Muscle of arm (tissue), 12 donors: Measurements from ENCODE around the gene COLEC12. TPM values are rescaled to one million over a fixed set of nuclear protein-coding genes. Genes with fewer than 3 reads are reported as not detected.
A peak's percentile ranks its signal among the peaks of the same experiment; 100 is the strongest.
"Not testable (repeated sequence)": the region's sequence is repeated elsewhere in the genome, so short reads cannot be mapped to it uniquely, and the experiment has no call there.

Source experiments
- DNase-seq: peaks from one replicate; pipeline ENCODE4 v3.0.0-alpha.2; 2013
- polyA plus RNA-seq, 12 donors: library from polyadenylated mRNA; unstranded; fragments of 120-200 nt; gene quantifications; one replicate each; pipeline ENCODE4 v1.2.1, GENCODE V29; 2013; ENCODE audit not compliant: insufficient read length in 12 of 12

The COLEC12 gene
- polyA plus RNA-seq, 12 donors = 32.2 to 101 (median 50.3) TPM; not detected in 1

DNA sequence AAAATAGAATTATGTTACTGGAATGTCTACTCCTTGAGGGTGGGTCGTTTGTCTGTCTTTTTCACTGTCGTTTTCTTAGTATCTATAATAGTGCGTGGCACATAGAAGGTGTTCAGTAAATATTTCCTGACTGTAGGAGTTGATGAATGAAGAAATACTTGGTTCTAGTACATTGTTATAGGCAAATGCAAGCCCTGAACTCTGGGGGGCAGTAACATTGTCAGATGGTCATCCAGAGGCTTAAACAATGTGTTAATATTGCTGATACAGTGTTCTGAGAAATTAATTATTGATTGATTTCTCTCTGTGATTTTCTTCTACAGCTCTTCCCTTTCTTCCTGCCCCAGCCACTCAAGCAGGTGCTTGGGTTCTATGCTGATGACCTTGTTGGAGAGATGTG is 208.2 kb downstream of the COLEC12 start:
- no peak for DNase-seq

- DNase-seq = not testable (repeated sequence)
Measured at GRCh38 chr18:289970-290369, 210.5 kb downstream of the COLEC12 start.

GRCh38 chr18:289026-289425 is 211.5 kb downstream of the COLEC12 start:
- DNase-seq = no peak

GRCh38 chr18:286515-287310 is 213.8 kb downstream of the COLEC12 start:
- no peak for DNase-seq

GRCh38 chr18:285817-286216 is 214.7 kb downstream of the COLEC12 start:
- no peak for DNase-seq

- DNase-seq = no peak
Measured at GRCh38 chr18:275486-275885, 225.0 kb downstream of the COLEC12 start.

DNA sequence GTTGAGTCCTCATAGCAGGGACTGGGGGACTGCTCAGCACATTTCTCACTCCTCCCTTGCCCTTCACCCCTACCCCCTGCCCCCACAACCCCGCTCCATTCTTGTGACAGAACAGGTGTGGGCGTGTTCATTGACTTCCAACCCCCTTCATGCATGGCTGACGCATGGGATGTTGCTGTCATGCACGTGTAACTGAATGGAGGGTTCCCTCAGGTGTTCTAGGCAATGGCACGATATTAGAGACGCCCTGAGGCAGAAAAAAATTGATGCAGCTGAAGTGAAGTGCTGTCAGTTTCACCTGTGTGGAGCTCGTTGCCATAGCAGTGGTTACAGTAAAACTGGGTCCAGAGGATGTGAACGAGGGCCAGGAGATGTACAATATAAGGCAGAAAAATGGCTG is 226.2 kb downstream of the COLEC12 start:
- no peak for DNase-seq

DNA sequence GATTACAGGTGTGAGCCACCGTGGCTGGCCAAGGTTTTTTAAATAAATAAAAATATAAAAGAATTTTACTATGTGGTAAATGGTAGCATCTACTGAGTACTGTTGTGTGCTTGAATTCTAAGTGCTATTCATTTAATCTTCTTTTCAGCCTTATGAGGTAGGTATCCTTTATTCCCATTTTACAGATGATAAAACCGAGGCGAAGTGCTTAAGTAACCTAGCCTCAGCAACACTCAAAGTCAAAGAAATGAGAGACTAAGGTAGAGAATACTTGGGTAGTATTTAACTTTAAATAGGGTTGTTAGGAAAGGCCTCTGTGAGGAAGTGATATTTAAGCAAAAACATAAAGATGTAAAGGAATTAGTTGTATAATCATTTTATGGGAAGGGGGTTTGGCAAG is 227.0 kb downstream of the COLEC12 start:
- no peak for DNase-seq

- no peak for DNase-seq
Measured at GRCh38 chr18:272650-273049, 227.9 kb downstream of the COLEC12 start.

- no peak for DNase-seq
Measured at GRCh38 chr18:269480-270095, 230.9 kb downstream of the COLEC12 start.

DNA sequence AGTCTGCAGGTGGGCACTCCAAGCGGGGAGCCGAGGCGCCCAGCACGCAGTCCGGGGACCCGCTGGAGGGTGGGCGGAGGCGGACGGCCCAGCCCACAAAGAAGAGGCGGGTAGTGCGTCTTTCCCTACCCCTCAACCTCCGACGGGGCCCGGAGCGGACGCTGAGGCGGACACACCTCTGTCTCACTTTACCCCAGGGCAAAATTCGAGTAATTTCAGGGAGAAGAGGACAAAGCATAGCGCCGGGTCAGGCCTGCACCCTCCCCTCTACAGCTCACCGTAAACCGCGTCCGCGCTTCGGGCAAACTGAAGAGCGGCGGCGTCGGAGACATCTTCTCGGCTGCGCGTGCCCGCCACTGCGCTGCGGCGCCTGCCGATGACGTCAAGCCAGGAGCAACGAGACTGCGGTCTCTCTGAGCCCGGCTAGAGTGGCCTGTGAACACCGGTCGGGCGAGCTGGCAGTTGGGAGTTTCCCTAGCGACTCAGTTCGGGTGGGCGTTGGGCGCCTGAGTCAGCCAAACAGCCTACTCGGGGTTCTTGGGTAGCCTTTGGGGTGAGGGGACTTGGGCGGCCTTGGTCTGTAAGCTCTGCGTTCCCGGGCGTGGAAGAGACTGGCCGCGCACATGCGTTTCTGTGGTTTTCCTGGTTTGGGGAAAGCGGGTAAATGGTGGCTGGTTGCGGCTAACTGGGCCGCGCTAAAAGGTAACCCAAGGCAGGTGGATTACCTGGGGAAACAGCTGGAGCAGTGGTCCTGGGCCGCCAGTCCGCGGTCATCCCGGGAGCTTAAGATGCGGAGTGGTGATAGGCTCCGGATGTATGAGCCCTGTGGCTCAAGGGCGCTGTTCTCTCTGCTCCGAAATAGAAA is 232.6 kb downstream of the COLEC12 start, which contains the start of gene THOC1:
TSS of gene THOC1 (minus strand) at position 360 of the 865 bp plus-strand sequence. CDS start at position 332, 28 bp downstream.
- peak; percentile 91 for DNase-seq

DNA sequence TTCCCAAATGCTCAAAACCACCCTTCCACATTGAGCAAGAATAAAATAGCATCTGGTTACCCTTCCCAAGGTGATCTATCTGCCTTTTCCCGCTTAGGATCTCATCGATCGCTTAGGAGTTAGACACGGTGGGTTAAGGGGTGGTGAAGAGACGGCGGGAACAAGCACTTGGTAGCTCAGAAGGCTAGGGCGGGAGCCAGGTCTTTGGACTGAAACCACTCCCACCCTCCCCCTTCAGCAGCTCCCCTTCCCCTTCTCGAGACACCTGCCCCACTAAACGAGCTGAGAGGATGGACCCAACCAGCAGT is 233.2 kb downstream of the COLEC12 start:
- DNase-seq = no peak

Other genes with a start within 250 kb of the COLEC12 start
- gene THOC1, start 232.7 kb downstream of the COLEC12 start, polyA plus RNA-seq = 10 to 100 TPM in 11 of 12 donors, not detected in 1; 29.2 to 77.4 (median 50.3) TPM
- gene CETN1, start 79.7 kb upstream of the COLEC12 start, polyA plus RNA-seq = not detected
- gene CLUL1, start 96.3 kb upstream of the COLEC12 start, polyA plus RNA-seq = 1 to 10 TPM in 2 of 12 donors, under 1 TPM in 8, not detected in 2; 0.34 to 2.3 (median 0.84) TPM
- gene TYMS, start 157.0 kb upstream of the COLEC12 start, polyA plus RNA-seq = 100 to 1,000 TPM in 2 of 12 donors, 10 to 100 TPM in 10; 41.3 to 594 (median 61.2) TPM
- 10 to 100 TPM in 11 of 12 donors, not detected in 1; 14.8 to 68.3 (median 26.1) TPM for gene ENOSF1, start 211.9 kb upstream of the COLEC12 start, polyA plus RNA-seq